Stimulated activated CD4-positive, alpha-beta T cell treated with anti-CD3 and anti-CD28 coated beads, Interleukin-4, amount 100 ng/mL, for 48 hours (primary cell): ENCODE measurements around the gene FBLN5.
A peak's percentile ranks its signal among the peaks of the same experiment; 100 is the strongest.
"Not testable (repeated sequence)": the region's sequence is repeated elsewhere in the genome, so short reads cannot be mapped to it uniquely, and the experiment has no call there.

Source experiments
- DNase-seq, 2 donors: peaks; one replicate each; pipeline ENCODE4 v3.0.0-alpha.2; 2020; ENCODE audit warnings: low read depth in 2 of 2

Gene FBLN5

GRCh38 chr14:91906374-91906773 lies 41.1 kb downstream of the FBLN5 start:
- DNase-seq, result no peak

DNA sequence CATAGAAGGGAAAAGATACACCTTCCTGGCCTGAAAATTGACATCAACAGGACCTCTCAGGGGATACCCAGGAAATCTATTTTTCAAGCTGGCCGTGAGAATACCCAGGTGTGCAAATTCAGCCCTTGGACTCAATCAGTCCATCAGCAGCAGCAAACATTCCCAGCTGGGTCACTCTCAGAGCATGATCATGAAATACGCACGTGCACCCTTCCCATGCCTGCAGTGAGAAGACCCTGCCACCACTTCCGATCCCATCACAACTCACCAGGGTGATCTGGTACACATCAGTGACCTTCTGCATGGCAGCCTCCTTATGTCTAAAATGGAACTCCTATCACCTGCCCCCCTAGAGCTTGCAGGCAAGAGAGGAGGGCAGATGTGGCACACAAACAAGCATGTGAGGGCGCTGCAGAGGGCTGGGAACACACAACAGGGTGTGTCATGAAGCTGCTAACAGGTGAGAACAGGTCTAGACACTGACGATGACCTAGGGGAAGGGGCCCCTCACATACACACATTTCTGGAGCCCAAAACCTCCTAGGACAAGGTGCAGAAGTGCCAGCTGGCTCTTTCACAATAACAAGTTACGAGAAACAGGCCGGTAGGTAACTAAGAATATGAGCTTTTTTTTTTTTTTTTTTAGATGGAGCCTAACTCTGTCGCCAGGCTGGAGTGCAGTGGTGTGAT lies 42.4 kb downstream of the FBLN5 start:
- DNase-seq, result no peak

DNA sequence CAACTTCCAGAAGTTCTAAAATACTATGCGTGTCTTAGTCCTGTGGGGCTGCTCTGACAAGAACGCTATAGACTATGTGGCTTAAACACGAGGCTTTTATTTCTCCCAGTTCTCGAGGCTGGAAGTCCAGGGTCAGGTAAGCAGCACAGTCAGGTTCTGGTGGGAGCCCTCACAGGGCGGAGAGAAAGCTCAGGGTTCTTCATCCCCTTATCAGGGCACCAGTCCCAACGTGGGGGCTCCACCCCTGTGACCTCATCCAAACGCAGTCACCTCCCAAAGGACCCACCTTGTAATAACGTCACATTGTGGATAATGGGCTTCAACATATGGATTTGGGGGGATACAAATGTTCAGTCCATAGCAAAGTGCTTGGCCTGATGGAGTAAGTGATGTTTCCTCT lies 43.0 kb downstream of the FBLN5 start:
- no peak for DNase-seq

DNA sequence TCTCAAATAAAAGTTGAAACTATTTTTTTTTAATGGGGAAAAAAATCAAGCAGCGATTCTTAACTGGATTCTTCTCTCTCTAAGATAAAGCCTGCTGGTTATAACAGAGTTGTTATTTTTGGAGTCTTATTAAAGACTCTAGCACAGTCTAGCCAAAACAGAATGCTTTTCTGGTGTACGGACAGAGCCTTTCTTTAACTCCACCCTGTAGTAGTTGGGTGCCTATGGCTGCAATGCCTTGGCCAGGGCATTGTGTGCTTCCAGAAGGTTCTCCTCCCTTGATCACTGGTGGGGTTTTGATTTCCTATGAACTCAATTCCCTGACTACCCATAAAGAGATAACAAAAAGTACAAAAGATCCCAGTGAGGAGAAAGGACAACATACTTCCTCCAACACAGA lies 44.4 kb downstream of the FBLN5 start:
- no peak for DNase-seq

GRCh38 chr14:91902336-91902735 lies 45.2 kb downstream of the FBLN5 start:
- no peak for DNase-seq

DNA sequence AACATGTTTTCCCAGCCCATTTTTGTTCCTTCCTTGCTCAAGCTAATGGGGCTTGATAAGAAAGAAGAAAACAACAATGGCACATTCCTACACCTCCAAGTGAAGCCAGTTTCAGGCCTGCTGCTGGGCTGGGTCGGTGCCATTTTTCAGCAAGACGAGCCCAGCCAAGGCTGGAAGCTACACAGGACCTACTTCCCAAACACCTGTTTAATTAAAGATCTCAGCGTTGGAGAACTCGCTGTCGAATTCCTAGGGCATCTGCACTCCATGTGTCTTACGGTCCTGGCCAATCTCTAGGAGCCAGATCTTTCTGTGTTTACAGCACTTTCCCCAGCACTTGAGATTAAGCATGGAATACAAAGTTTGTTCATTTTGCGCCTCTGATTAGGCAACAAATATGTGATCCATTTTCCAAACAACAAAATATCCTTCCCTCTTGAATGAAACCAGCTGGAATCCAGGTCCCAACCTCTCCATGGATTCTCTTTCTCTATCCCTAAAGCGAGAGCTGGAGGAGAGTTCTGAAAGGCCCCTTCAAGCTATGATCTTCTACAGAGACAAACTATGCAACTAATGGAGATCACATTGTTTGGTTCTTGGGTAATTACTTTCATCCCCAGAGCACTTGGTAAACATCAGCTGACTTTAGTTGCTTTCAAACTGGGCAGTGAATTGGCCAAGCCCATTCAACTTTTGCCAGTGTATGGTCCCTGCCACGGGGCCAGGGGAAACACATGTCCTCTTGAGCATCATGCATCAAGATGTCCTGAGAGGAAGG lies 45.9 kb downstream of the FBLN5 start:
- DNase-seq, result no peak

- DNase-seq, result no peak
Measured at GRCh38 chr14:91899806-91900205, 47.7 kb downstream of the FBLN5 start.

DNA sequence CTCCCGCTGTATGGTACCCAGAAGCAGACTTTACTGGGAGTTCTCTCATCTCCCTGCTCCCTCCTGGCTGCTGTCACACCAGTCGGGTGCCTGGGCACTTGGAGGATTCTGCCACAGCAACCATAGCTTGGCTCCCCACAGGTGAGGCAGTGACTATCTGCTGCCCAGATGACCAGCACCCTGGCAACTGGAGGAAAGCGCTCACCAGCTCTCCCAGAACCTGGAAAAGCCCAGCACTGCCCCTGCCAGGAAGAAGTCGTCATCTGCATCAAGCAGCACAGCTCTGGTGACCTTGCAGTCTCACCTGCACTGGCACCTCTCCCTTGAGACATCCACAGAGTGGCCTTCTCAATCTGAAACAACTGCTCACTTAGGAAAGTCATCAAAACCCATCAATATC lies 48.3 kb downstream of the FBLN5 start:
- no peak for DNase-seq

GRCh38 chr14:91898372-91898771 lies 49.1 kb downstream of the FBLN5 start:
- DNase-seq, result no peak

DNA sequence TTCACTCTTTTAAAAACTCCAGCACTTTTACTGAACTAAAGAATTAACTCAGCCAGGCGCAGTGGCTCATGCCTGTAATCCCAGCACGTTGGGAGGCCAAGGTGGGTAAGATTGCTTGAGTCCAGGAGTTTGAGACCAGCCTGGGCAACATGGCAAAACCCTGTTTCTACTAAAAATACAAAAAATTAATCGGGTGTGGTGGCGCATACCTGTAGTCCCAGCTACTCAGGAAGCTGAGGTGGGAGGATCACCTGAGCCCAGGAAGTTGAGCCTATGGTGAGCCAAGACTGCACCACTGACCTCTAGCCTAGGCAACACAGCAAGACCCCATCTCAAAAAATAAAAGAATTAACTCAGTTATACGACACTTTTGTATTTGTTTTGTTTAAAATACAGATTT lies 49.8 kb downstream of the FBLN5 start:
- DNase-seq, result not testable (repeated sequence)

DNA sequence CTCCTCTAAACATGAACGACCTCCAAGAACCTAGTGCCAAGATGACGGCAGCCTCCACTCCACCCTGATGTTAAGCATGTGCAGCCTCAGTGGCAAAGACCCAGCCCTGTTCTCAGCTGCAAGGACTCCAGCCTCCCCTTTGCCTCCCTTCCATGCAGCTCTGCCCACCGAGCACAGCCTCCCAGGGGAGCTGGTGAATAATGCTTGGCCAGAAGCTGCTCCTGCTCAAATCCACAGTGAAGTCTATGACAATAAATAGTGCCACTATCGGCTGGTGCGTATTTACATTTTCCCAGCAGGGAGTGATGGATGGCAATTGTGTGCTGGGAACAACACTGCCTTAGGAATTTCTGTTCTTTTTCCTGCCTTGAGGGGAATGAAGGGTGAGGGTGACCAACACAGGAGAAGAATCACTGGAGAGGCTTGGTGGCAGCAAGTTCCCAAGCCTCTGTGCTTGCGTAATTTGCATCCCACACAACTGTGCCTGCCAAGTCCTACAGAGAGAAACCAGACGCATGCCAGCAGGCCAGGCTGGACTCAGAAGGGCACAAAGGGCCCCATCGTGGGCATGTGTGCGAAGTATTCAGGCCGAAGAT lies 50.3 kb downstream of the FBLN5 start:
- no peak for DNase-seq

DNA sequence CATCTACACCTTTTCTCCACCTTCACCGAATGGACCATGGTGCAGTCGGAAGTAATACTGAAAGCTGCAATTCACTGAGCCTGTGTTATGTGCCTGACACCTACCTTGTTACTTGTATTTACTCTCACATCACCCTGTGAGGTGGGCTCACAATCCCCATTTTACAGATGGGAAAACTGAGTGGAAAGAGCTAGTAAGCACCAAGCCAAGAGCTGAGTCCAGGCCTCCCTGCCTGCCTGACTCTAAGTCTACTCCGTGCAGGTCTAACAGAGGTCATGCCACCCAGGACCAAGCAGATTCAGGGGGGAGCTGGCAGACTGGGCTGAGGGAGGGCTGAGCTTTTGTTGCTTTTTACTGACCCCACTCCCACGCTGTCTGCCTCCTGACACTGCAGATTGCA lies 51.1 kb downstream of the FBLN5 start:
- no peak for DNase-seq

- DNase-seq, result peak; percentile 35 to 46
Measured at GRCh38 chr14:91893669-91894068, 53.8 kb downstream of the FBLN5 start.

DNA sequence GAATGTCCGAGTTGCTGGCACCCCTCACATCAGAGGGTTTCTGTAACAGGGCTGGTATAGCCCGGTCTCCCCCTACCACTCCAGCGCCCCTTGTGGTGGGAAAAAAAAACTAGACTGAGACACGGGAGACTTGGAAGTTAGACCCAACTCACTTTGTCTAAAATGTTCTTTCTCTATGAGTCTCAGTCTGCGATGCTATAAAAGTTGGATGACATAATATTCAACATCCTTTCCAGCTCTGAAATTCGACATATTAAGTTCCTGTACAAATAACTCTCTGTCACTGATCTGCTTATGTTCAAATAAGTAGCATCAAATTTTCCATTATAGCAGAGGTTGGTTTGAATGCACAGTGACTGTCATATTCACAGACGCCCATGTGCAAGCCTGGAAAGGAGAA lies 54.5 kb downstream of the FBLN5 start:
- DNase-seq, result no peak

GRCh38 chr14:91891721-91892220 lies 55.7 kb downstream of the FBLN5 start:
- DNase-seq, result no peak

- DNase-seq, result no peak
Measured at GRCh38 chr14:91891101-91891500, 56.4 kb downstream of the FBLN5 start.

- DNase-seq, result no peak
Measured at GRCh38 chr14:91890291-91890749, 57.2 kb downstream of the FBLN5 start.

- DNase-seq, result no peak
Measured at GRCh38 chr14:91889477-91890211, 57.9 kb downstream of the FBLN5 start.

- no peak for DNase-seq
Measured at GRCh38 chr14:91888641-91889476, 58.6 kb downstream of the FBLN5 start.

DNA sequence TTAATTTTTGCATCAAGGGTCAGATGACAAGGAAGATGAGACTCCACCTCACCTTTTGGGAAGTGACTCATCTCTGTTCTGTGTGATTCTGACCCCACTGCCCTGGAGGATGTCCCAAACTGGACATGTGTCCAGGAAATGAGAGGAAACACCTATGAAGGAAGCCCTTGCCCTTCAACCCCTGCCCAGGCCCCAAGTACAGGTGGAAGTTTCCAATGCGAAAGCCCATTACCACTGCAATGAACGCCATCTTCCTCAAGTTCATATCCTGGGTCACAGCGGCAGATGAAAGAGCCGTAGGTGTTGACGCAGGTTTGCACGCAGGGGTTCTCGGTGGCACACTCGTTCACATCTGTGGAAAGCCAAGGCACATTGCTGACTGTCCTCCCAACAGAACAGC lies 60.5 kb downstream of the FBLN5 start:
- DNase-seq, result no peak

DNA sequence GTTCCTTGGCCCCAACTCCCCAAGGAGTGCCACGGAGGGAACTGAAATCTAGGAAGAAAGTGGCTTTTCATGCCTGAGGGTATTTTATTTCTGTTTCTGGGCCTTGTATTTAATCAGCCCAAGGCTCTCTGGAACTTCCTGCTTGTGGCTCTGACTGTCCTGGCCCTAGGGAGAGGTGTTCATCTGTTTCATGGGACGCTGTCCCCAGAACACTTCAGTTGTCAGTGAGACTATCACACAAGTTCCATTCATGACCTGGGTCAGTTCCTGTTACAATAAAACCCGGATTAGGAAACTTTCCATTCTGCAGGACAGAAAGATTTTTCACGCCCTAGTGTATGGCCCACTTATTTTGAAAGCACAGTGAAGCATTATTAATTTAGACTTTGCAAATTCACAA lies 61.7 kb downstream of the FBLN5 start:
- DNase-seq, result no peak
